ENCODE measurements around the gene ABCA6. TPM values are rescaled to one million over a fixed set of nuclear protein-coding genes. Genes with fewer than 3 reads are reported as not detected.

The ABCA6 gene
- total and polyA plus RNA-seq, 9 of the 15 experiments (the other 6 are each of a cell fraction or from before 2014, with no cell fraction given), result 0.06 to 0.73 (median 0.15) TPM

GRCh38 chr17:69047368-69048263, 94.1 kb downstream of the ABCA6 start (continued):
- TF ChIP-seq ZBTB11 (CRISPR knock-in tag; IDR thresholded peaks at IDR 0.05), result peak in 1 of 3 experiments; percentile 63; a peak in 1 of 6 replicates
- TF ChIP-seq MAFF (IDR thresholded peaks at IDR 0.05; ENCODE audit: low read length), result peak; percentile 67; the same call in 1 of the 2 replicates
- TF ChIP-seq DDX20 (tag; IDR thresholded peaks at IDR 0.05; ENCODE audit: low read depth), result peak; percentile 55
- peak; percentile 98 for TF ChIP-seq NCOR1 (IDR thresholded peaks at IDR 0.05)
- no peak for TF ChIP-seq ZNF696 (CRISPR knock-in tag; conservative IDR thresholded peaks at IDR 0.05)
- 0 out of 2 replicates have a peak, but pooled peaks have one; percentile 51 for TF ChIP-seq RREB1 (CRISPR knock-in tag; IDR thresholded peaks at IDR 0.05)
- TF ChIP-seq MTA2 (IDR thresholded peaks at IDR 0.05; ENCODE audit: low read depth), result peak; percentile 95
- peak; percentile 96 for TF ChIP-seq JUND (IDR thresholded peaks at IDR 0.05; ENCODE audit: borderline replicate concordance, low read depth, low read length)
- TF ChIP-seq JUND (tag; IDR thresholded peaks at IDR 0.05; ENCODE audit: borderline replicate concordance, low read depth, low read length), result peak; percentile 96
- peak; percentile 84 for TF ChIP-seq CEBPG (CRISPR knock-in tag; IDR thresholded peaks at IDR 0.05)
- peak; percentile 82 to 95 for TF ChIP-seq CEBPG (tag; conservative IDR thresholded peaks at IDR 0.05 in 1 of 2, IDR thresholded peaks at IDR 0.05 in 1 of 2)
- TF ChIP-seq ELF4 (CRISPR knock-in tag; IDR thresholded peaks at IDR 0.05), result peak; percentile 31; the same call in 1 of the 2 replicates
- TF ChIP-seq TCF3 (CRISPR knock-in tag; IDR thresholded peaks at IDR 0.05), result peak; percentile 96
- TF ChIP-seq BCOR (IDR thresholded peaks at IDR 0.05), result peak; percentile 32; the same call in 1 of the 2 replicates
- TF ChIP-seq ZBTB9 (CRISPR knock-in tag; IDR thresholded peaks at IDR 0.05), result peak; percentile 1
- peak; percentile 42; the same call in 1 of the 2 replicates for TF ChIP-seq L3MBTL2 (IDR thresholded peaks at IDR 0.05)
- TF ChIP-seq TAL1 (IDR thresholded peaks at IDR 0.05), result peak; percentile 98

Measured in K562 (cell line).